ENCODE data around the gene RUNDC3A. TPM values are rescaled to one million over a fixed set of nuclear protein-coding genes. Genes with fewer than 3 reads are reported as not detected.

The RUNDC3A gene
- total RNA-seq, 4 donors from 2014 or later = 0.51 TPM; not detected in 3

DNA sequence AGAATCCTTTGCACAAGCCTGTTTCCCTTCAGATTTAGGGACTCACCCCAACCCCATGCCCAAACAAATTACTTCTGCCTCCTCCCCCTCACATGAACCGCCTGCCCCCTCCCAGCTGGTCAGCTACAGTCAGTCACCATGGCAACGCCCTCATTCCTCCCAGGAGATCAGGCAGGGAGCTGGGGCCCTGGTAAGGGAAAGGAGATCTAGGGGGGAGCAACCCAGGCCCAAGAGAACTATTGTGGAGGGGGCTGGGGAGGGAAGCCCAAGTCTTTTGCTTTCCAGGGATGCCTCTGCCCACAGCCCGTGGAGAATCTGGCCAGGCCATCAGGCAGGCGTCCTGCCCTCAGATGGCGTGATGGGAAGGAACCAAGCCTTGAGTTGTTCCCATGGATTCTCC lies 52.4 kb downstream of the RUNDC3A start:
- TF ChIP-seq, protein P1, sequence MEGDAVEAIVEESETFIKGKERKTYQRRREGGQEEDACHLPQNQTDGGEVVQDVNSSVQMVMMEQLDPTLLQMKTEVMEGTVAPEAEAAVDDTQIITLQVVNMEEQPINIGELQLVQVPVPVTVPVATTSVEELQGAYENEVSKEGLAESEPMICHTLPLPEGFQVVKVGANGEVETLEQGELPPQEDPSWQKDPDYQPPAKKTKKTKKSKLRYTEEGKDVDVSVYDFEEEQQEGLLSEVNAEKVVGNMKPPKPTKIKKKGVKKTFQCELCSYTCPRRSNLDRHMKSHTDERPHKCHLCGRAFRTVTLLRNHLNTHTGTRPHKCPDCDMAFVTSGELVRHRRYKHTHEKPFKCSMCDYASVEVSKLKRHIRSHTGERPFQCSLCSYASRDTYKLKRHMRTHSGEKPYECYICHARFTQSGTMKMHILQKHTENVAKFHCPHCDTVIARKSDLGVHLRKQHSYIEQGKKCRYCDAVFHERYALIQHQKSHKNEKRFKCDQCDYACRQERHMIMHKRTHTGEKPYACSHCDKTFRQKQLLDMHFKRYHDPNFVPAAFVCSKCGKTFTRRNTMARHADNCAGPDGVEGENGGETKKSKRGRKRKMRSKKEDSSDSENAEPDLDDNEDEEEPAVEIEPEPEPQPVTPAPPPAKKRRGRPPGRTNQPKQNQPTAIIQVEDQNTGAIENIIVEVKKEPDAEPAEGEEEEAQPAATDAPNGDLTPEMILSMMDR (IDR thresholded peaks at IDR 0.05; ENCODE audit: low read depth) = no peak

DNA sequence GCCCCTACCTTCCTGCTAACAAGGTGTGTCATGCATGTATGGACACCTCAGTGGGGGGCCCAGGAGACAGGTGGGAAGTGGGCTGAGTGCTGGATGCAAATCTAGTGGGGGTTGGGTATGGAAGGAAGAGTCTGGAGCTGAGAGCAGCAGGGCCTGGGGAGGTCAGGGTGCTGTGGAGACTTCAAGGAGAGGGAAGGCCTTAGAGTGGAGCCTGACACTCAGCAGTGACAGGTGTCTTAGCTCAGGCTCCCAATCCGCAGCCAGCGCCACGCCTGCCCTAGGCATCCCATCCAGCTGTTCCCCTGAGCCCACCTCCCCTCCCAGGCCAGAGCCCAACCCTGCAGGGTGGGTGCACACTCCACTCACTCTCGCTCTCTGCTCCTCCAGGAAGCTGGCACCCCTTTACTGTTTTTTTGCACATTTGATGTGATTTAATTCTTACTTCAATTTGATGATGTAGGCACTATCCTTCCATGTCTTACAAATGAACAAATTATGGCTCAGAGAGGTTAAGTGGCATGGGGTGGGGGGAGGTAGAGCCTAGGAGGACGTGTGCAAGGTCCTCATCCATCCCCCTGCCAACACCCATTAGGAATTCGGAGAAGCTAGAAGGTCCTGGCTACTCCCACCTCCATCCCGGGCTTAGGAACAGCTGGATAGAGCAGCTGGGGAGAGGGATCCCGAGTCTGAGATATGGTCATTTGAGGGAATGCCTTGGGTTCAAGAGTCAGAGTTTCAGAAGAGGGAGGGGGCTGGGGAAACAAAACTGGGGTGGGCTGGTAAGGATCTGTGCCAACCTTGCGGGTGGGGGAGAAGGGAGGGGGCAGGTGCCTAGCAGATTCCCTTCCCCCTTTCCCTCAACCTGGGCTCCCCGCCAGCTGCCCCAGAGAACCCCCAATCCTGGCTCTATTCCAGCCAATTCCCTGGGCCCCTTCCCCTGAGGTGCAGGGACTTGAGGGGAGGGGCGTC lies 53.2 kb downstream of the RUNDC3A start:
- TF ChIP-seq, protein P1 (IDR thresholded peaks at IDR 0.05; ENCODE audit: low read depth) = no peak

DNA sequence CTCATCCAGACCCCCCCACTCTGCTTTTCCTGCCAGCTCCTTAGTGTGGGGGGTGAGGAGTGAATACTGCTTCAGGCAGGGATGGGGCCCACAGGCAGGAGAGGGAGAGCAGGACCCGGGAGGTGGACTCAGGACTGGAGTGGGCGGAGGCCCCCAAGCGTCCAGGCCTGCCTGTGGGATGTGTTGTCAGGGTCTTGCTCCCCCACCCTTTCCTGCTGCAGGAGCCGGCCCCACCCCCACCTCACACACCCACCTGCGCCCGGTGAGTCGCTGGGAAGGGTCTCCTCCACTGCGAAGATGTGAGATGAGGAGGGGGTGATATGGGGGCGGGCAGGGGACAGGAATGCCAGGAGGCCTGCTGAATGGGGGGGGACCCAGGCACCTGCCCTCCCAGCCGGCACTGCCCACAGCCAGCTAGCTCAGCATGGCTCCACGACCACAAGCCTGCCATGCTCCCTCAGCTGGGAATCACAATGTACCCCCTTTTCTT lies 54.1 kb downstream of the RUNDC3A start:
- TF ChIP-seq, protein P1 (IDR thresholded peaks at IDR 0.05; ENCODE audit: low read depth) = no peak

DNA sequence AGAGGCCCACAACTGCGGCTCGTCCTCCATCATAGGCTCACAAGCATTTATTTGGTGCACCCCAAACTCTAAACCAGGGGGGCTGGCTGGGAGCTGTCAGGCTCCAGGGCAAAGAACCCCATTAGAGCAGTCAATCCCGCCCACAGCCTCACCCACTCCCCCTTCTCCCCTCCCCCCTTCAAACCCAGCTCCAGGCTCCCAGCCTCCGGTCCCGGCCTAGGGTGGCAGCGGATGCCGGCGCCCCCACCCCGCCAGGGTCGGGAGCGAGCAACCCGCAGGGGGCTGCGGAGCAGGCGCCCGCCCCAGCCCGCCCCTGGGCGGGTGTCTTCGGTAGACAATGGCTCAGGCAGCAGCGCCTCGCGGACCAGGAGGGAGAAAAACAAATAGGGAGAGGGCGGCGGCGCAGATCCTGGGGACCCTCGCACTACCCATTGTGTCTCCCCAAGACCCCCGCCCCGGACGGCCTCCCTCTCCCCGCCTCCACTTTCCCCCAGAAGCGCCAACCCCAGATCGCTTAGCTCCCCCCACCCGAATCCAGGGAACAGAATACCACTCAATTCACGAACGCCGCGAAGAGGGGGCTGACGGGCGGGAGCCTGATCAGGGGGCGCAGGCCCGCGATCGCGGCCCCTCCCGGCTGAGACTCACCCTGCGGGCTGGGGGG lies 54.7 kb downstream of the RUNDC3A start:
- TF ChIP-seq, protein P1 (IDR thresholded peaks at IDR 0.05; ENCODE audit: low read depth) = no peak

DNA sequence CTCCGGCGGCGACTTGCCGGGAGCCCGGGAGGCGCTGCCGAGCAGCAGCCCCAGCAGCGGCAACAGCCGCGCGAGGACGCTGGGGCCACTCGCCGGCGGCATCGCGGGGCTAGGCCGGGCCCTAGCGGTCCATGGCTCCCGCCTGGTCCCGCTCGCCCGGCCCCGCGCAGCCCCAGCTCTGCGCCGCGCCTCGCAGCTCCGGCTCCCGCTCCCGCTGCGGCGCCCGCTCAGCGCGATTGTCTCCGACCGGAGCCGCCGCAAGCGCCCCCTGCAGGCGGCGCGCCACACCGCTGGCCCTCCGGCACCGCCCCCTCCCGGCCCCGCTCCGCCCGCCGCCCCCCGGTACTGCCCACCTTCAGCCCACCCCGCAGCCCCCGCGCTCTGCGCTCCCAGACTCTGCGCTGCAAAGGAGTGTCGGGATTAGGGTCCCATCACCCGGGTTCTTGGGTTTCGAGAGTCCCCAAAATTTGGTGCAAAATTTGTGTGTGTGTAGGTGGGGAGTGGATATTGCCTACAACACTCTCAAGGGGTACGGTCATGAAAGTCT lies 55.3 kb downstream of the RUNDC3A start, which contains the start of gene FAM171A2:
Gene FAM171A2 (minus strand): TSS at position 241 of the 547 bp plus-strand sequence. CDS start 139 bp downstream, at position 102.
- TF ChIP-seq, protein P1 (IDR thresholded peaks at IDR 0.05; ENCODE audit: low read depth) = no peak

DNA sequence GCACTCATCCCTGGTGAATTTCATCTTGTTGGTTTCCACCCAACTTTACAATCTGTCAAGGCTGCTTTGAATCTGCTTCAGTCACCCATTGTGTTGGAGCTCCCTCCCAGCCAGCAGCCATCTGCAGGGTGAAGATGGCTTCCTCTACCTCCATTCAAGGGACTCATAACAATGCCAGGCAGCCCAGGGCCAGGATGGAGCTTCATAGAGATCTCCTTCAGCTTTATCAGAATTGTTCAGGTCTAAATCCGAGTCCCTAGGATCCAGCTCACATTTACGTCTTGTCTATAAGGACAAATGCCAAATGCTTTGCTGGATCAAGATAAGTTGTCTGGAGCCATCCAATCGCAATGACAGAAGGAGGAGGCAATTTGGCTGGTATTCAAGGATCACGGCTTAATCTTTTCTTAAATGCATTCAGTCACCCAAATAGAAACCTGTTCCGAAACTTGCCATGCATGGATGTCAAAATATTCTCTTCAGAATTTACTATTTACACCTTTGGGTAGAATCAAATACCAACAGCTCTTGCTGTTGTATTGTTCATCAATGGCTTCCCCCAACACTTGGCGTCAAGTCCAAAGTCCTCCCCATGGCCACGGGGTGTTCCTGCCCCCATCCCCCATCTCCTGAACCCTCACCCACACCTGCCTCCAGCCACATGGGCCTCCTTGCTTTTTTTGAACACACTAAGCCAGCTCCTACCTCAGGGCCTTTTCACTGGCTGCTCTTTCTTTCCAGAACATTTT lies 59.0 kb downstream of the RUNDC3A start:
- TF ChIP-seq, protein P1 (IDR thresholded peaks at IDR 0.05; ENCODE audit: low read depth) = no peak

Small RNAs within 50 kb of the gene (small RNA-seq; reads per million reads assigned to genes)
- gene RF00012 = not detected
- gene RN7SL507P = not detected
- gene RNU6-453P = not detected

Other genes starting within 250 kb of the RUNDC3A start
- 10 to 100 TPM; 26.2 to 57.2 (median 29.1) TPM for gene LSM12, start 241.9 kb upstream of the RUNDC3A start, total RNA-seq
- 10 to 100 TPM; 30.6 to 39.9 (median 35.7) TPM for gene G6PC3, start 237.9 kb upstream of the RUNDC3A start, total RNA-seq
- gene HDAC5, start 185.0 kb upstream of the RUNDC3A start, total RNA-seq = 10 to 100 TPM; 23.3 to 91.7 (median 42.4) TPM
- gene HROB, start 166.7 kb upstream of the RUNDC3A start, total RNA-seq = 1 to 10 TPM in 3 of 4 donors, under 1 TPM in 1; 0.82 to 3.6 (median 1.8) TPM
- not detected for gene ASB16, start 137.9 kb upstream of the RUNDC3A start, total RNA-seq
- gene TMUB2, start 121.6 kb upstream of the RUNDC3A start, total RNA-seq = 10 to 100 TPM; 26.6 to 36.0 (median 33.2) TPM
- 10 to 100 TPM; 11.7 to 31.6 (median 28.2) TPM for gene ATXN7L3, start 108.7 kb upstream of the RUNDC3A start, total RNA-seq
- 10 to 100 TPM; 23.5 to 63.5 (median 35.3) TPM for gene UBTF, start 88.9 kb upstream of the RUNDC3A start, total RNA-seq
- gene SLC4A1, start 40.5 kb upstream of the RUNDC3A start, total RNA-seq = under 1 TPM in 2 of 4 donors, not detected in 2; under 0.01 to 0.16 TPM
- 10 to 100 TPM; 35.7 to 55.4 (median 42.5) TPM for gene SLC25A39, start 16.2 kb downstream of the RUNDC3A start, total RNA-seq
- gene GRN, start 36.7 kb downstream of the RUNDC3A start, total RNA-seq = 100 to 1,000 TPM; 201 to 823 (median 325) TPM
- gene FAM171A2, start 55.3 kb downstream of the RUNDC3A start, total RNA-seq = 1 to 10 TPM in 2 of 4 donors, under 1 TPM in 2; 0.66 to 6.2 (median 1.1) TPM
- under 1 TPM in 3 of 4 donors, not detected in 1; 0.44 to 0.65 (median 0.57) TPM for gene ITGA2B, start 81.0 kb downstream of the RUNDC3A start, total RNA-seq
- 10 to 100 TPM; 33.8 to 49.3 (median 39.1) TPM for gene GPATCH8, start 194.8 kb downstream of the RUNDC3A start, total RNA-seq
- gene FZD2, start 248.9 kb downstream of the RUNDC3A start, total RNA-seq = 1 to 10 TPM in 2 of 4 donors, under 1 TPM in 2; 0.75 to 5.6 (median 1.6) TPM